GM23338 (cell line): ENCODE data around the gene TAF8. TPM values are rescaled to one million over a fixed set of nuclear protein-coding genes. Genes with fewer than 3 reads are reported as not detected.

Source experiments
- polyA plus RNA-seq: library from polyadenylated mRNA; unstranded; fragments of >200 nt; fragmentation: Nextera tagmentation; extraction: Ambion mirVana; gene quantifications from 2 replicates; pipeline ENCODE4 v1.2.1, GENCODE V29; 2016
- small RNA-seq: library from RNA; depleted of rRNA; stranded (forward); fragments of <200 nt; gene quantifications from one replicate; pipeline ENCODE3, GENCODE V24; 2014; ENCODE audit warnings: low replicate concordance
- total RNA-seq: library from RNA; depleted of rRNA; stranded (reverse); fragments of >200 nt; shearing (Covaris generic); gene quantifications from 2 replicates; pipeline ENCODE4 v1.2.3, GENCODE V29; 2014; rRNA removed

The TAF8 gene
- total and polyA plus RNA-seq, 2 experiments from 2014 or later: 18.7 to 30.6 TPM

Small RNAs within 50 kb of the gene (small RNA-seq; reads per million reads assigned to genes)
- gene RNU6-761P: 0.07 reads per million

Other genes starting within 250 kb of the TAF8 start
- 20.2 and 21.5 TPM in 2 replicates for gene USP49, start 155.1 kb upstream of the TAF8 start, total RNA-seq
- gene USP49, start 155.1 kb upstream of the TAF8 start, polyA plus RNA-seq: 5.3 and 5.9 TPM in 2 replicates
- 39.3 and 47.2 TPM in 2 replicates for gene MED20, start 129.4 kb upstream of the TAF8 start, total RNA-seq
- gene MED20, start 129.4 kb upstream of the TAF8 start, polyA plus RNA-seq: 18.1 and 20.1 TPM in 2 replicates
- 32.7 and 33.7 TPM in 2 replicates for gene BYSL, start 129.0 kb upstream of the TAF8 start, total RNA-seq
- gene BYSL, start 129.0 kb upstream of the TAF8 start, polyA plus RNA-seq: 30.3 and 35.3 TPM in 2 replicates
- gene CCND3, start 108.7 kb upstream of the TAF8 start, total RNA-seq: 24.5 and 30.9 TPM in 2 replicates
- gene CCND3, start 108.7 kb upstream of the TAF8 start, polyA plus RNA-seq: 19.1 and 19.7 TPM in 2 replicates
- gene C6orf132, start 92.1 kb downstream of the TAF8 start, total RNA-seq: 40.9 and 48.3 TPM in 2 replicates
- gene C6orf132, start 92.1 kb downstream of the TAF8 start, polyA plus RNA-seq: 22.2 and 24.3 TPM in 2 replicates
- gene GUCA1A, start 122.8 kb downstream of the TAF8 start, total RNA-seq: 4.0 and 5.2 TPM in 2 replicates
- 9.1 and 10.6 TPM in 2 replicates for gene GUCA1A, start 122.8 kb downstream of the TAF8 start, polyA plus RNA-seq
- gene GUCA1B, start 144.4 kb downstream of the TAF8 start, total RNA-seq: 0.56 TPM in 1 of 2 replicates, not detected in the other
- not detected in 2 replicates for gene GUCA1B, start 144.4 kb downstream of the TAF8 start, polyA plus RNA-seq
- 42.7 and 49.3 TPM in 2 replicates for gene MRPS10, start 167.3 kb downstream of the TAF8 start, total RNA-seq
- 33.7 and 36.2 TPM in 2 replicates for gene MRPS10, start 167.3 kb downstream of the TAF8 start, polyA plus RNA-seq